ENCODE measurements around the gene SMCO4. TPM values are rescaled to one million over a fixed set of nuclear protein-coding genes. Genes with fewer than 3 reads are reported as not detected.

The SMCO4 gene
- total RNA-seq, 2 donors from 2014 or later = 6.6 to 8.9 TPM

DNA sequence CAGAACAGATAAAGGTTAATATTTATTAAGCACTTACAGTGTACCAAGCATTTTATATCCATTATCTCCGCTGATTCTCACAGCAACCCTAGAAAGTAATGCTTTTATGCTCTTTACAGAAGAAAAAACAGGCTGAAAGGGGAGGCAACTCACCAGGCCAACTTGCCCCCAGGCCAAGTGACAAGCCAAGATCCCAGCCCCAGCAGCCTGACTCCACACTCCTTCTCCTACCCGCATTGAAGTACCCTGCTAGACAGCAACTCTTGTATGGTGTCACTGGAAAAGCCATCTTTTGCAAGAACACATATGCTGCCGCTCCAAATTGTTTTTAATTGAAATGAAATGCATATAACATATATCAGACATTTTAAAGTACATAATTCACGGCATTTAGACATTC, 25.6 kb downstream of the SMCO4 start:
- Mint-ChIP-seq H3K27me3 (no peaks in the 10 kb centered on the region), H3K4me1 (peaks cover 46% of the 10 kb centered on the region), H3K36me3 (ENCODE audit: low read depth) (no peaks in the 10 kb centered on the region), H3K27ac (no peak overlapping the region), H3K4me3 (no peak overlapping the region)
- ATAC-seq (no peak), DNase-seq (no peak)
- H3K9me3 ChIP-seq (ENCODE audit: control insufficient read depth, low read length, poor library complexity, severe bottlenecking) = no peaks in the 10 kb centered on the region

DNA sequence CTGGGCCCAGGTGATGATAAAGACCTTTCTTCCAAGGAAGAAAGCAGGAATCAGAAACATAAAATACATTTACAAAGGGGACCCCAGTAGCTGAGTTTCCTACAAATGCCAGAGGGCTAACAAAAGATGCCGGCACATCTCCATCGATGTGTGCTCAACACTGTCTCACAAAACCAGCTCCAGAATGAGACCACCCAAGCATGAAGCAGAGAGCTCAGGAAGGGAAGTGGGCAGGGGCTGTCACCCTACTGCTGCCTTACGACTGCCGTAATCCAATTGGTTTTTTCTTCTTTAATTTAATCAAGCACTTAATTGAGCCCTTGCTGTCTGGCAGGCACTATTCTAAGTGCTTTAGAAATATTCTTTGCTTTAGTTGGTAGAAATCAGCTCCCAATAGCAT, 26.1 kb downstream of the SMCO4 start:
- DNase-seq (no peak), ATAC-seq (no peak)
- no peaks in the 10 kb centered on the region for H3K9me3 ChIP-seq (ENCODE audit: control insufficient read depth, low read length, poor library complexity, severe bottlenecking)
- no peak overlapping the region for H3K27ac Mint-ChIP-seq
- H3K4me1 Mint-ChIP-seq = peaks cover 45% of the 10 kb centered on the region
- H3K36me3 Mint-ChIP-seq (ENCODE audit: low read depth) = no peaks in the 10 kb centered on the region
- H3K27me3 Mint-ChIP-seq = no peaks in the 10 kb centered on the region
- H3K4me3 Mint-ChIP-seq = no peak overlapping the region

DNA sequence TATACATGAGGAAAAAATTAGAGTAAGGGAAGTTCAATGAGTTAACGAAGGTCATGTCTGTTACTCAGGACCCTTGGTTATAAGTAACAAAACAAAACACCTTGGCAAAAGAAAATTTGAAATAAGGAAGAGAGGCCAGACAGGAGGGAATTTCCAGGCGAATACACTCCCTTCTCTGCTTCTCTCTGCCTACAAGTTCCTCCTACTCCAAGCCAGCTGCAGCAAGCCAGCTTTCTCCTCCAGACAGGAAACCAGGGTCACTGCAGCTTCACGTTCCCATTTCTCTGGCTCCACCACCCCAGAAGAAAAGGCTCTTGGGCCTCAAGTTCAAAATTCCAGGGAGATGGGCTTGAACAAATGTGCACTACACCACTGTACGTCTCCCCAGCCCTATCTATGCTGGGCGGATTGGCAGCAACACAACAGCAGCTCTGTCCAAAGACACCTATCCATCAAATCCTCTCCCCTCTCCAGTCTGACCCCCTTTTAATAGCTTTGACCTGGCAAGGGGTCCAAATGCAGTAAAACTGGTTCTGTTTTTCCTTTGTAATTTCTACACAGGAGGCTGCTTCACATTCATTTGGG, 27.7 kb downstream of the SMCO4 start:
- no peaks in the 10 kb centered on the region for H3K36me3 Mint-ChIP-seq (ENCODE audit: low read depth)
- no peak overlapping the region for H3K4me3 Mint-ChIP-seq
- no peak overlapping the region for H3K27ac Mint-ChIP-seq
- no peaks in the 10 kb centered on the region for H3K27me3 Mint-ChIP-seq
- ATAC-seq = no peak
- H3K9me3 ChIP-seq (ENCODE audit: control insufficient read depth, low read length, poor library complexity, severe bottlenecking) = no peaks in the 10 kb centered on the region
- DNase-seq = no peak
- H3K4me1 Mint-ChIP-seq = peaks cover 30% of the 10 kb centered on the region

GRCh38 chr11:93514712-93515111, 28.5 kb downstream of the SMCO4 start:
- Mint-ChIP-seq H3K27ac (no peak overlapping the region), H3K36me3 (ENCODE audit: low read depth) (no peaks in the 10 kb centered on the region), H3K4me1 (peaks cover 22% of the 10 kb centered on the region), H3K27me3 (no peaks in the 10 kb centered on the region), H3K4me3 (no peak overlapping the region)
- H3K9me3 ChIP-seq (ENCODE audit: control insufficient read depth, low read length, poor library complexity, severe bottlenecking) = no peaks in the 10 kb centered on the region
- ATAC-seq = no peak
- no peak for DNase-seq

DNA sequence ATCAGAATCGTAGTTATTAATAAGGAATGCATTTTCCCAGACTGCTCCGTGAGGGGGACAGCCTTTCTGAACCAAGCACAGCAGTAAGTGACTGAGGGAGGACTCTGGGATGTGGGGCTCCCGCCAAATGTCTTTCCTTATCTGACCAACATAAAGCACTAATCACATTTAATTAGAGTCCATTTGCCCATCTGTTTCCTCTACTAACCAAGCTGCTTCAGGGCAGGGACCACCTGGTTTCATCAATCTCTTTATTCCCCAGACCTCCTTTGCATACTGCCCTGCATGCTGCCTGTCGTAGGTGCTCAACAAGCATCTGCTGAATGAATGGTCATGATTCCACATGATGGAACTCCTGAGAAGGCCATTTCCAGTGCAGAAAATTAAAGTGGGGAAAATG, 29.4 kb downstream of the SMCO4 start:
- Mint-ChIP-seq H3K4me1 (peaks cover 14% of the 10 kb centered on the region), H3K27ac (no peak overlapping the region), H3K27me3 (no peaks in the 10 kb centered on the region), H3K4me3 (no peak overlapping the region), H3K36me3 (ENCODE audit: low read depth) (no peaks in the 10 kb centered on the region)
- no peak for DNase-seq
- ATAC-seq = no peak
- no peaks in the 10 kb centered on the region for H3K9me3 ChIP-seq (ENCODE audit: control insufficient read depth, low read length, poor library complexity, severe bottlenecking)

- ATAC-seq (no peak), DNase-seq (no peak)
- no peaks in the 10 kb centered on the region for H3K36me3 Mint-ChIP-seq (ENCODE audit: low read depth)
- H3K27ac Mint-ChIP-seq = no peak overlapping the region
- H3K4me3 Mint-ChIP-seq = no peak overlapping the region
- no peaks in the 10 kb centered on the region for H3K9me3 ChIP-seq (ENCODE audit: control insufficient read depth, low read length, poor library complexity, severe bottlenecking)
- no peaks in the 10 kb centered on the region for H3K27me3 Mint-ChIP-seq
- H3K4me1 Mint-ChIP-seq = peaks cover 9% of the 10 kb centered on the region
These were observed 30.1 kb downstream of the SMCO4 start for GRCh38 chr11:93512949-93513667.

DNA sequence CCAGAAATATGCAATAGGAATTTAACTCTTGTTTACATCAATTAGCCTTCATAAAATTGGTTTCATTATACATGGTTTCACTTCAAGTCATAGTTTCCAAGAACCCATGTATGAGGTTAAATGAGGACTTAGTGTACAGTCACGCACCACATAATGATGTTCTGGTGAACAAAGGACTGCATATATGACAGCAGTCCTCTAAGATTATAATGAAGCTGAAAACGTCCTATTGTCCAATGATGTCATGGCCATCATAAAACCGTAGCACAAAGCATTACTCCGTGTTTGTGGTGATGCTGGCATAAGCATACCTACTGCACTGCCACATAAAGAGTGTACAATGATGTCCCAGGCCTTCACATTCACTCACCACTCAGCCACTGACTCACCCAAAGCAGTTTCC, 31.1 kb downstream of the SMCO4 start:
- Mint-ChIP-seq H3K27ac (peak overlapping the region; percentile 11), H3K4me3 (no peak overlapping the region), H3K4me1 (peaks cover 8% of the 10 kb centered on the region), H3K36me3 (ENCODE audit: low read depth) (no peaks in the 10 kb centered on the region), H3K27me3 (no peaks in the 10 kb centered on the region)
- ATAC-seq (no peak), DNase-seq (no peak)
- H3K9me3 ChIP-seq (ENCODE audit: control insufficient read depth, low read length, poor library complexity, severe bottlenecking) = no peaks in the 10 kb centered on the region

DNA sequence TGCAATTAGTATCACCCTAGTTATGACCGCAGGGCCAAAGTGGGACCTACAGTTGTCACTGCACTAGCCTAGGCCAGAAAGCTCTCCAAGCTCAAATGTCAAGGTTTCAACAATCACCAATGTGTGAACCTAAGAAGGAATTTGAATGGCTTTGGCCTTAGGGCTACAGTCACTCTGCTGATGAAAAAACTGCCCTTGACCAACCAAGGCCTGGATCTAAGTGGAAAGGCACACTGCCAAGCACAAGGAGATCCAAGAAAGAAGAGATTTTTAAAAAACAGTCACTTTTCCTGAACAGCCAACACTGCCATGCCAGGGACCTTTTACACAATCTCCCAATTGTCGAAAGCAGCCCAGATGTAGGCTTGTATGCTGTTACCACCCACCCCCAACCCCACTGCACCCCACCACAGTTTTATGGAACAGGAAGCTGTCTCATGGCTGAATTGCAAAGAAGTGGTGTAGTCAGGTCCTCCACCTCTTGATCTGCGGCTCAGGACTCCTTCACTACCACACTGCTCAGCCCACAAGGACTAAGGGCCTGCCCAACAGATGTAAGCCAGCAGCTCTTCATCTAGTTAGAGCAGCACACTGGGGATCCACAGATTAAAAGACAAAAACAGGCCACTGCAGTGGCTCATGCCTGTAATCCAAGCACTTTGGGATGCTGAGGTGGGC, 32.9 kb downstream of the SMCO4 start:
- H3K4me3 Mint-ChIP-seq = no peak overlapping the region
- peaks cover 10% of the 10 kb centered on the region for H3K4me1 Mint-ChIP-seq
- DNase-seq (no peak), ATAC-seq (no peak)
- no peaks in the 10 kb centered on the region for H3K36me3 Mint-ChIP-seq (ENCODE audit: low read depth)
- H3K27me3 Mint-ChIP-seq = no peaks in the 10 kb centered on the region
- no peaks in the 10 kb centered on the region for H3K9me3 ChIP-seq (ENCODE audit: control insufficient read depth, low read length, poor library complexity, severe bottlenecking)
- H3K27ac Mint-ChIP-seq = no peak overlapping the region

- H3K27me3 Mint-ChIP-seq = no peaks in the 10 kb centered on the region
- no peaks in the 10 kb centered on the region for H3K9me3 ChIP-seq (ENCODE audit: control insufficient read depth, low read length, poor library complexity, severe bottlenecking)
- DNase-seq = no peak
- no peaks in the 10 kb centered on the region for H3K36me3 Mint-ChIP-seq (ENCODE audit: low read depth)
- ATAC-seq = no peak
- H3K27ac Mint-ChIP-seq = no peak overlapping the region
- H3K4me3 Mint-ChIP-seq = no peak overlapping the region
- peaks cover 7% of the 10 kb centered on the region for H3K4me1 Mint-ChIP-seq
These were observed 35.7 kb downstream of the SMCO4 start for GRCh38 chr11:93507517-93507916.

GRCh38 chr11:93505703-93506102, 37.5 kb downstream of the SMCO4 start:
- DNase-seq = no peak
- ATAC-seq = no peak
- Mint-ChIP-seq H3K27ac (no peak overlapping the region), H3K27me3 (no peaks in the 10 kb centered on the region), H3K4me1 (peaks cover 7% of the 10 kb centered on the region), H3K4me3 (no peak overlapping the region), H3K36me3 (ENCODE audit: low read depth) (no peaks in the 10 kb centered on the region)
- no peaks in the 10 kb centered on the region for H3K9me3 ChIP-seq (ENCODE audit: control insufficient read depth, low read length, poor library complexity, severe bottlenecking)

DNA sequence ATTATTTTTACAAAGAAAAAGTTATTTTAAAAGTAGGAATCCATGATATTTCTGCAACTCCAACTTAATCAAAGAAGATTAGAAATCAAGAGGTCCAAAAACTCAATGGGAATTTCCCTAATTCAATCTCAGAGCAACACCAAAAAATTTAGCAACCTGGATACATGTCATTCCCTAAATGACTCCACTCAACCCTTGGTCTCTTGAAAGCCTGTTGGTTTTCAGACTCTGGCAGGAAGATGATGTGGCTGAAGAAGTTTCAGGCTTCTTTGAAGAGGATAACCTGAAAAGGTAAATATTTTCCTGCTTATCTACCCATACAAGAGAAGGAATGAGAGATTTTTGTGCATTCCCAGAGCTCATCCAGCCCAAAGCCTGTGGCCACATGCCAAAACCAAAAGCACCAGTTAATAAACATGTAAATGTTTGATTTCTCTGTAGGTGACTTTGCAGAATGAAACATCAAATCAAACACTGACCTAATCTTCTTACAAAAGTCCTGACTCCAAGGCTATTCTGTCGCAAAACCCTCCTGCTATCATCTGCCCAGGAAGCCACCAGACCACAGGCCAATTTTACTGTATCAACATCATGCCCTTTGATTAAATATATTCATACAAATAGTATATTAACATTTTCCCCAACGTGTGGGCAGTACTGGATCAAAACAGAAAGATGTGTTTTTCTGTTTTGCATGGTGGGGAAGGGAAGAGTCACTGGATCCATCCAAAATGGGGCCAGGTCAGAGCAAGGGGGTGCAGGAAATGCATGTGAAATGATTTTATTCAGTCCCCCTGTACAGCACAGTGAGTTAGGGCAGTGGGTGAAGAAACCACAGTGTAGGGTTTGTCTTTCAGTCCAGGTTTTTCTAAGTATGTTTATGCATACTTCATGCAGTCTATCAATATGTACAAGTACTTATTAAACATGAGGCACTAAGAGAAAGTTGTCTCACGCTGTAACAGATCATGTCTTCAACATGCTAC, 38.8 kb downstream of the SMCO4 start:
- H3K36me3 Mint-ChIP-seq (ENCODE audit: low read depth) = no peaks in the 10 kb centered on the region
- ATAC-seq (no peak), DNase-seq (no peak)
- peaks cover 7% of the 10 kb centered on the region for H3K4me1 Mint-ChIP-seq
- H3K9me3 ChIP-seq (ENCODE audit: control insufficient read depth, low read length, poor library complexity, severe bottlenecking) = no peaks in the 10 kb centered on the region
- H3K27ac Mint-ChIP-seq = no peak overlapping the region
- H3K27me3 Mint-ChIP-seq = no peaks in the 10 kb centered on the region
- no peak overlapping the region for H3K4me3 Mint-ChIP-seq

DNA sequence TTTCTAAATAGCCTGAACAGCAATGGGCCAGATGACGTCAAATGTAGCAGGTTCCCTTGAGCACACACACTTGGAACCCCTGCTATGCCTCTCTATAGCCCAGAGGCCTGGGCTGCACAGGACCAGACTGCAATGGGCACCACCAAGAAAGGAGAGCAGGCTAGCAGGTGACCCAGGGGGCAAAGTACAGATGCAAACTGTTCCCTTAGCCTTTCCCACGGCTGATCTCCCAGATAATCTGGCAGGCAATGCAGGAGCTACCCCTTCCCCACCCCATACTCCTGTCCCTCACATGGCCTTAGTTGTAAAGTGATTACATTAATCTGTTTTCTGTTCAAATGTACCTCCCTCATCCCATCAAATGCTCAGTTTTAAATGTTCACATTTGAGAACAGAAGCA, 41.3 kb downstream of the SMCO4 start:
- DNase-seq = no peak
- no peak overlapping the region for H3K4me3 Mint-ChIP-seq
- H3K27me3 Mint-ChIP-seq = no peaks in the 10 kb centered on the region
- H3K4me1 Mint-ChIP-seq = peaks cover 13% of the 10 kb centered on the region
- H3K27ac Mint-ChIP-seq = no peak overlapping the region
- peaks cover 6% of the 10 kb centered on the region for H3K36me3 Mint-ChIP-seq (ENCODE audit: low read depth)
- H3K9me3 ChIP-seq (ENCODE audit: control insufficient read depth, low read length, poor library complexity, severe bottlenecking) = no peaks in the 10 kb centered on the region
- ATAC-seq = no peak

DNA sequence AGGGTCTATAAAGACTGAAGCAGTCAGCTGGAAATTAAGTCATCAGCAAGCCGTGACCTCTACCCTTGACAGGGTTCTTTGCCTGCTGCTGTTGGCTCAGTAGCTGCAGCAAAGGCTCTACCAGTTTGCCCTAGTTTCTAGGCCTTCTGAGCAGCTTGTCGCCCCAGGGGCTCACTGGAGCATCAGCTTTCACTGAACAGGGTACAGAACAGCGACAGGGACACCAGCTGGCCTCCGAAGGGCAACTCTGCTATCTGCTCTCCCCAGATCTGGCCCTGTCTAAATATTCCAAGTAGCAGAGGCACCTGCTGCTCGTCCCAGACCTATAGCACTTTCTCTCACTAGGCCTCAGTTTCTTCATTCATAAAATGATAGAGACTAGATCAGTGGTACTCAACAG, 42.4 kb downstream of the SMCO4 start:
- H3K9me3 ChIP-seq (ENCODE audit: control insufficient read depth, low read length, poor library complexity, severe bottlenecking) = no peaks in the 10 kb centered on the region
- ATAC-seq (no peak), DNase-seq (no peak)
- H3K4me1 Mint-ChIP-seq = peaks cover 17% of the 10 kb centered on the region
- no peaks in the 10 kb centered on the region for H3K27me3 Mint-ChIP-seq
- no peak overlapping the region for H3K4me3 Mint-ChIP-seq
- H3K36me3 Mint-ChIP-seq (ENCODE audit: low read depth) = peaks cover 9% of the 10 kb centered on the region
- peak overlapping the region; percentile 3 for H3K27ac Mint-ChIP-seq
